C4-2B (cell line): Measurements from ENCODE around the gene ETV6.

ENCODE experiments used
- CTCF ChIP-seq: fragments of 450-650 bp; conservative IDR thresholded peaks from 2 replicates; pipeline ENCODE4 v1.5.1; 2017; ENCODE audit warnings: mild to moderate bottlenecking
- ZFX ChIP-seq: fragments of 450-650 bp; IDR thresholded peaks from 2 replicates; pipeline ENCODE4 v1.6.1; 2017

GRCh38 chr12:11756022-11756421 lies 106.5 kb downstream of the ETV6 start:
- no peak for TF ChIP-seq CTCF
- TF ChIP-seq ZFX = no peak
